Measurements from ENCODE around the gene ZSCAN5C. TPM values are rescaled to one million over a fixed set of nuclear protein-coding genes. Genes with fewer than 3 reads are reported as not detected.
"Not testable (repeated sequence)": the region's sequence is repeated elsewhere in the genome, so short reads cannot be mapped to it uniquely, and the experiment has no call there.

The ZSCAN5C gene
- polyA plus RNA-seq, 1 donor (not counting 4 experiments of a cell fraction or from before 2014, with no cell fraction given), result not detected

DNA sequence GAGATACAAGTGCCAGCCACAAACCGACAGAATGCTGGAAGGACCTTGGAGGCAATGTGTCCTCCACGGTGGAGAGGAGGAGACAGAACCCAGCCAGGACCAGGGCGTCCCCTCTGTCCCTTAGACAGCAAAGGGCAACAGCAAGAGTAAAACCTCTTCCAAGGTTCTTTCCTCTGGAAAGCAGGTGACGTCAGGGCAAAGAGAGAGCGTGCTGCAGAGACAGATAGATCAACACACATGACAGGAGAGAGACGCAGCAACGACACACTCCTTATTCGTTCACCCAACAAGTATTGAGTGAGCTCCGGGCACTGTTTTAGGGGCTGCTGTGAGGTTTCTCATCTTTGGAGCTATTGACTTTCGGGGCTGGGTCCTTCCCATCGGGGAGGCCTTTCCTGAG is 27.5 kb upstream of the ZSCAN5C start:
- no peaks in the 10 kb centered on the region for H3K79me2 ChIP-seq (ENCODE audit: control insufficient read depth, insufficient read depth, low read length)
- H3K27ac ChIP-seq (ENCODE audit: control insufficient read depth, insufficient read depth, low read length), result no peak overlapping the region
- no peak for TF ChIP-seq EZH2 (IDR thresholded peaks at IDR 0.05; ENCODE audit: low read length)
- TF ChIP-seq, protein P1, sequence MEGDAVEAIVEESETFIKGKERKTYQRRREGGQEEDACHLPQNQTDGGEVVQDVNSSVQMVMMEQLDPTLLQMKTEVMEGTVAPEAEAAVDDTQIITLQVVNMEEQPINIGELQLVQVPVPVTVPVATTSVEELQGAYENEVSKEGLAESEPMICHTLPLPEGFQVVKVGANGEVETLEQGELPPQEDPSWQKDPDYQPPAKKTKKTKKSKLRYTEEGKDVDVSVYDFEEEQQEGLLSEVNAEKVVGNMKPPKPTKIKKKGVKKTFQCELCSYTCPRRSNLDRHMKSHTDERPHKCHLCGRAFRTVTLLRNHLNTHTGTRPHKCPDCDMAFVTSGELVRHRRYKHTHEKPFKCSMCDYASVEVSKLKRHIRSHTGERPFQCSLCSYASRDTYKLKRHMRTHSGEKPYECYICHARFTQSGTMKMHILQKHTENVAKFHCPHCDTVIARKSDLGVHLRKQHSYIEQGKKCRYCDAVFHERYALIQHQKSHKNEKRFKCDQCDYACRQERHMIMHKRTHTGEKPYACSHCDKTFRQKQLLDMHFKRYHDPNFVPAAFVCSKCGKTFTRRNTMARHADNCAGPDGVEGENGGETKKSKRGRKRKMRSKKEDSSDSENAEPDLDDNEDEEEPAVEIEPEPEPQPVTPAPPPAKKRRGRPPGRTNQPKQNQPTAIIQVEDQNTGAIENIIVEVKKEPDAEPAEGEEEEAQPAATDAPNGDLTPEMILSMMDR (optimal IDR thresholded peaks at IDR 0.05 in 1 of 3, IDR thresholded peaks at IDR 0.05 in 1 of 3, conservative IDR thresholded peaks at IDR 0.05 in 1 of 3; ENCODE audit: extremely low read depth in 1 of 3, insufficient read depth in 2 of 3, low read length in 3 of 3), result no peak
- peaks cover 3% of the 10 kb centered on the region for H3K4me1 ChIP-seq (ENCODE audit: control insufficient read depth, extremely low read depth, insufficient read depth, low read length)
- H3K9me1 ChIP-seq (ENCODE audit: control insufficient read depth, extremely low read depth, insufficient read depth, low read length), result no peaks in the 10 kb centered on the region
- no peaks in the 10 kb centered on the region for H3K9me3 ChIP-seq (ENCODE audit: control insufficient read depth, low read depth, low read length)
- H3K27me3 ChIP-seq (ENCODE audit: control insufficient read depth, extremely low read depth, insufficient read depth, low read length), result peaks cover 7% of the 10 kb centered on the region
- dilution Hi-C loops (cut with MboI; ENCODE audit: extremely low pct_ligation_motif_present, low sequenced_read_pairs), result no loop called here
- no peaks in the 10 kb centered on the region for H4K20me1 ChIP-seq (ENCODE audit: control insufficient read depth, extremely low read depth, insufficient read depth, low read length)
- FAIRE-seq (no peak), DNase-seq (ENCODE audit: low read depth, low spot score) (no peak)
- no peaks in the 10 kb centered on the region for H3K36me3 ChIP-seq (ENCODE audit: control insufficient read depth in 2 of 2, extremely low read depth in 1 of 2, insufficient read depth in 2 of 2, low read length in 2 of 2)
- H3K4me3 ChIP-seq (ENCODE audit: control insufficient read depth in 2 of 3, extremely low read depth in 1 of 3, insufficient read depth in 2 of 3, low read depth in 1 of 3, low read length in 3 of 3), result no peak overlapping the region
- no peak overlapping the region for H3K9ac ChIP-seq (ENCODE audit: control insufficient read depth, extremely low read depth, insufficient read depth, low read length)
- H3K4me2 ChIP-seq (ENCODE audit: control insufficient read depth, extremely low read depth, insufficient read depth, low read depth, low read length), result no peak overlapping the region
- H2AFZ ChIP-seq (ENCODE audit: control insufficient read depth, low read length), result no peak overlapping the region

DNA sequence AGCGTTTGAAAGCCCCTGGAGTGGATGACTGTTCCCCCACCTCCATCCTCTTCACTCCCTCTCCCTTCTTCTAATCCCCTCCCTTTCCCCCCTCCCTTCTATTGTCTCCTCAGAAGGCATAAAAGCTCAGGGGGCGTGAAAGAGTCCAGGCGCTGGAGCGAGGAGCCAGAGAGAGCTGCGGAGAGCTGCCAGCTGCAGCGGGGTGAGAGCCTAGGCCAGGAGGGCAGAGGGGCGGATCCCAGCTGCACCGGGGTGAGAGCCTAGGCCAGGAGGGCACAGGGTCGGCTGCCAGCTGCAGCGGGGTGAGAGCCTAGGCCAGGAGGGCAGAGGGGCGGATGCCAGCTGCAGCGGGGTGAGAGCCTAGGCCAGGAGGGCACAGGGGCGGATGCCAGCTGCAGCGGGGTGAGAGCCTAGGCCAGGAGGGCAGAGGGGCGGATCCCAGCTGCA is 26.2 kb upstream of the ZSCAN5C start, which contains the start of gene GALP:
TSS of gene GALP (plus strand) at position 148 of the 447 bp plus-strand sequence. CDS start 1,101 bp downstream, outside the sequence.
- H3K4me1 ChIP-seq (ENCODE audit: control insufficient read depth, extremely low read depth, insufficient read depth, low read length); H2AFZ ChIP-seq (ENCODE audit: control insufficient read depth, low read length); H3K9me3 ChIP-seq (ENCODE audit: control insufficient read depth, low read depth, low read length); H3K9ac ChIP-seq (ENCODE audit: control insufficient read depth, extremely low read depth, insufficient read depth, low read length); H3K36me3 ChIP-seq (ENCODE audit: control insufficient read depth in 2 of 2, extremely low read depth in 1 of 2, insufficient read depth in 2 of 2, low read length in 2 of 2); H3K27me3 ChIP-seq (ENCODE audit: control insufficient read depth, extremely low read depth, insufficient read depth, low read length); H3K27ac ChIP-seq (ENCODE audit: control insufficient read depth, insufficient read depth, low read length); H3K9me1 ChIP-seq (ENCODE audit: control insufficient read depth, extremely low read depth, insufficient read depth, low read length); H4K20me1 ChIP-seq (ENCODE audit: control insufficient read depth, extremely low read depth, insufficient read depth, low read length); DNase-seq (ENCODE audit: low read depth, low spot score); FAIRE-seq; H3K4me3 ChIP-seq (ENCODE audit: control insufficient read depth in 2 of 3, extremely low read depth in 1 of 3, insufficient read depth in 2 of 3, low read depth in 1 of 3, low read length in 3 of 3); dilution Hi-C loops (cut with MboI; ENCODE audit: extremely low pct_ligation_motif_present, low sequenced_read_pairs); H3K79me2 ChIP-seq (ENCODE audit: control insufficient read depth, insufficient read depth, low read length); H3K4me2 ChIP-seq (ENCODE audit: control insufficient read depth, extremely low read depth, insufficient read depth, low read depth, low read length): not testable (repeated sequence)

DNA sequence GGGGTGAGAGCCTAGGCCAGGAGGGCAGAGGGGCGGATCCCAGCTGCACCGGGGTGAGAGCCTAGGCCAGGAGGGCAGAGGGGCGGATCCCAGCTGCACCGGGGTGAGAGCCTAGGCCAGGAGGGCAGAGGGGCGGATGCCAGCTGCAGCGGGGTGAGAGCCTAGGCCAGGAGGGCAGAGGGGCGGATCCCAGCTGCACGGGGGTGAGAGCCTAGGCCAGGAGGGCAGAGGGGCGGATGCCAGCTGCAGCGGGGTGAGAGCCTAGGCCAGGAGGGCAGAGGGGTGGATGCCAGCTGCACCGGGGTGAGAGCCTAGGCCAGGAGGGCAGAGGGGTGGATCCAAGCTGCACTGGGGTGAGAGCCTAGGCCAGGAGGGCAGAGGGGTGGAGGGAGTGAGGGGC is 25.8 kb upstream of the ZSCAN5C start:
- DNase-seq (ENCODE audit: low read depth, low spot score); FAIRE-seq; H3K79me2 ChIP-seq (ENCODE audit: control insufficient read depth, insufficient read depth, low read length); H3K9ac ChIP-seq (ENCODE audit: control insufficient read depth, extremely low read depth, insufficient read depth, low read length); H3K9me3 ChIP-seq (ENCODE audit: control insufficient read depth, low read depth, low read length); H2AFZ ChIP-seq (ENCODE audit: control insufficient read depth, low read length); H3K4me1 ChIP-seq (ENCODE audit: control insufficient read depth, extremely low read depth, insufficient read depth, low read length); H3K9me1 ChIP-seq (ENCODE audit: control insufficient read depth, extremely low read depth, insufficient read depth, low read length); H3K4me2 ChIP-seq (ENCODE audit: control insufficient read depth, extremely low read depth, insufficient read depth, low read depth, low read length); H3K4me3 ChIP-seq (ENCODE audit: control insufficient read depth in 2 of 3, extremely low read depth in 1 of 3, insufficient read depth in 2 of 3, low read depth in 1 of 3, low read length in 3 of 3); H4K20me1 ChIP-seq (ENCODE audit: control insufficient read depth, extremely low read depth, insufficient read depth, low read length); H3K36me3 ChIP-seq (ENCODE audit: control insufficient read depth in 2 of 2, extremely low read depth in 1 of 2, insufficient read depth in 2 of 2, low read length in 2 of 2); dilution Hi-C loops (cut with MboI; ENCODE audit: extremely low pct_ligation_motif_present, low sequenced_read_pairs); H3K27me3 ChIP-seq (ENCODE audit: control insufficient read depth, extremely low read depth, insufficient read depth, low read length); H3K27ac ChIP-seq (ENCODE audit: control insufficient read depth, insufficient read depth, low read length): not testable (repeated sequence)
